ENCODE measurements around the gene TNFRSF8.
A peak's percentile ranks its signal among the peaks of the same experiment; 100 is the strongest.
"Not testable (repeated sequence)": the region's sequence is repeated elsewhere in the genome, so short reads cannot be mapped to it uniquely, and the experiment has no call there.

The TNFRSF8 gene

GRCh38 chr1:12038356-12039163 is 24.5 kb upstream of the TNFRSF8 start:
- DNase-seq (ENCODE audit: low read depth), result no peak

DNA sequence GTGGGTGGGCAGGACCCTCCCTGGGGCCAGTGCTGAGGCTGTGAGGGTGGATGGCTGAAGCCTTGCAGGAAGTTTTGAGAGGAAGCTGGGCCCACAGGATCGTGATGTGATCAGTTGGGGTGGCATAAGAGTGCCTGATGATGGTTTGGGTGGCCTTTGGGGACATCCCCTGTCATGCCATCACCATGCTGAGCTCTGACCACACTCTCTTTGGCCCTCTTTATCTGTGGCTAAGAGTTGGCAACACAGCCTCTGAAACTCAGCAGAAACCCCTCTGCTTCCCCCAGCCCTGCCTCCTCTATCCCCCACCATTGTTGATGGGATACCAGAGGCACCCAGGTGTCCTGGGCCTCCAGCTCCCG is 24.0 kb upstream of the TNFRSF8 start:
- no peak for DNase-seq (ENCODE audit: low read depth)

- not testable (repeated sequence) for DNase-seq (ENCODE audit: low read depth)
These were observed 23.2 kb upstream of the TNFRSF8 start for GRCh38 chr1:12039824-12040456.

- DNase-seq (ENCODE audit: low read depth), result peak; percentile 49
These were observed 22.5 kb upstream of the TNFRSF8 start for GRCh38 chr1:12040457-12041051.

DNA sequence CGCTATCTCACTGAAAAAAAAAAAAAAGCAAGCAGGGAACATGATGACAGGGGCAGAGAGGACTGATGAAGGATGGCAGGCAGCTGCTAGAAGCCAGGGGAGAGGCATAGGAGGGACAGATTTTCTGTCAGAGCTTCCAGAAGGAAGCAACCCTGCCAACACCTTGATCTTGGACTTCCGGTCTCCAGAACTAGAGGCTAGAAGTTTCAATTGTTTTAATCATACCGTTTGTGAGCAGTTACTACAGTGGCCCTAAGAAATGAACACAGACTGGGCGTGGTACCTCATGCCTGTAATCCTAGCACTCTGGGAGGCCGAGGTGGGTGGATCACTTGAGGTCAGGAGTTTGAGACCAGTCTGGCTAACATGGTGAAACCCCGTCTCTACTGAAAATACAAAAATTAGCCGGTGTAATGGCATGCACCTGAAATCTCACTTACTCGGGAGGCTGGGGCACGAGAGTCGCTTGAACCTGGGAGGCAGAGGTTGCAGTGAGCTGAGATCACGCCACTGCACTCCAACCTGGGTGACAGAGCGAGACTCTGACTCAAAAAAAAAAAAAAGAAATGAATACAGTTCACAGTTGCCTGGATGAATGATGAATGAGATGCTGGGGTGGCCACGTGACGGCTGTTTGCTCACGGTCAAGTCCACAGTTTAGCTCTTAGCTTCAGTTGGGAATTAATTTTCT is 18.8 kb upstream of the TNFRSF8 start:
- DNase-seq (ENCODE audit: low read depth), result not testable (repeated sequence)

DNA sequence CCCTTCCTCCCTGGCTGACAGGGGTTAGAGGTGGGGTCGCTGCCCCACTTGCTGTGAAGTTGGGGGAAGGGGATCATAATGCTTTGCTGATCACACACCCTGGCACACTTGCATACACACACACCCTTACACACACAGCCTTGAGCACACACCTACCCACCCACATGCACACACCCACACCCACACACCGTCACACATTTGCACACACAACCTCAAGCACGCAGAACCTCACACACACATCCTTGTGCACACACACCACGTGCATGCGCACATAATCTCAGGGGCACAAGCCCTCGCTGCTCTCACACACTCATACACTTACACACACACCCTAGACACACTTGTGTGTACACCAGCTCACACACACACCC is 16.4 kb upstream of the TNFRSF8 start:
- no peak for DNase-seq (ENCODE audit: low read depth)

GRCh38 chr1:12047120-12047876 is 15.8 kb upstream of the TNFRSF8 start:
- peak; percentile 50 for DNase-seq (ENCODE audit: low read depth)

GRCh38 chr1:12048372-12048771 is 14.7 kb upstream of the TNFRSF8 start:
- DNase-seq (ENCODE audit: low read depth), result no peak

- no peak for DNase-seq (ENCODE audit: low read depth)
These were observed 13.5 kb upstream of the TNFRSF8 start for GRCh38 chr1:12049616-12050015.

- no peak for DNase-seq (ENCODE audit: low read depth)
These were observed 11.7 kb upstream of the TNFRSF8 start for GRCh38 chr1:12051361-12051760.

GRCh38 chr1:12052008-12052573 is 11.0 kb upstream of the TNFRSF8 start:
- DNase-seq (ENCODE audit: low read depth), result peak; percentile 86

GRCh38 chr1:12052997-12053686 is 10.0 kb upstream of the TNFRSF8 start:
- DNase-seq (ENCODE audit: low read depth), result no peak

DNA sequence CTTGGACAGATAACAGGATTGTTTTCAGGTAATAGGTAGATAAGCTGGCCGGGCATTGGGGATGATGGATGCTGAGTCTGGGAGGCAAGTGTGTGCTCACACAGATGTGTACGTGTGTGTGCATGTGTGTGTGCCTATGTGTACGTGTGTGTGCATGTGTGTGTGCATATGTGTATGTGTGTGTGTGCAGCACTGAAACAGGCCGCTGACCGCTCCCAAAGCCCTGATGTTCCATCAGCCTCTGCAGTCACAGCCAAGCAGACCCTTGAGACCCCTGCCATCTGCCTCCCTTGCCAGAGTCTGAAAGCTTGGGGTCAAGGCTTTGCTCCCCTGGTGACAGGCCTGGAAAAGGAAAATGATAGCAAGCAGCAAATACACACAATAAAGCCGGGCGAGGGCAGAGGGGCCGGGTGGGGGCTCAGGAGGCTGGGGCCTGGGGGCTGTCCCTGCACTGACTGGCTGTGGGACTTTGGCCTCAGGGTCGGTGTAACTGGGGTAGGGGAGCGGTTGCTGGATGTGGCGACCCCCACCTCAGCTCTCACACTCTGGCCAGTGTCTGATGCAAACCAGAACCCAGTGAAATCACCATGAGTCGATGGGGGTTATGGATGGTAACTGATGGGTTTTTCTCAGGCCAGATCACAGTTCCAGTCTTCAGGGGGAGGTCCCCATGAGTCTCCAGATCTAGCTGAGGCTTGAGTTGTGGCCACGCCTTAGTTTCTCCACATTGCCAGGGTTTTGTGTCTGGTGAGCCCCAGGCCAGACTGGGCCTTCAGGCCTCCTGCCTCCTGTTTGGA is 9.2 kb upstream of the TNFRSF8 start:
- DNase-seq (ENCODE audit: low read depth), result no peak

- DNase-seq (ENCODE audit: low read depth), result no peak
These were observed 7.8 kb upstream of the TNFRSF8 start for GRCh38 chr1:12055259-12055658.

DNA sequence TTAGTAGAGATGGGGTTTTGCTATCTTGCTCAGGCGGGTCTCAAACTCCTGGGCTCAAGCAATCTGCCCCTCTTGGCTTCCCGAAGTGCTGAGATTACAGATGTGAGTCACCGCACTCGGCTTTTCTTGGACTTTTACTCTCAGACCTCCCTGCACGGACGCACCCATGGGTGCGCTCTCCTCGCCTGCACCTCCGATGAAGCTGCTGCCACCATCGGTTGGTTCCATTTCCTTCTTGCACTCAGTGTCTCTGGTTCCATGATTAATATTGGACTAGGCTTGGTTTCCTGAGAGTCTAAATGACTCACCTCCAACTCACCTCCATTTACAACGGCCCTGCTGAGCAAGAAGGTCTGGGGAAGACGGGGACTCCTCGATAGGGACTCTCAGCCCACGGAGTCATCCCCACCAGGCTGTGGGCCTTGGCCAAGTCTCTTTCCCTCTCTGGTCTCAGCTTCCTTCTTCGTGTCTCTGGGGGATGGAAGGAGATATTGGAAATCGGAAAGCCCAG is 6.7 kb upstream of the TNFRSF8 start:
- no peak for DNase-seq (ENCODE audit: low read depth)

DNA sequence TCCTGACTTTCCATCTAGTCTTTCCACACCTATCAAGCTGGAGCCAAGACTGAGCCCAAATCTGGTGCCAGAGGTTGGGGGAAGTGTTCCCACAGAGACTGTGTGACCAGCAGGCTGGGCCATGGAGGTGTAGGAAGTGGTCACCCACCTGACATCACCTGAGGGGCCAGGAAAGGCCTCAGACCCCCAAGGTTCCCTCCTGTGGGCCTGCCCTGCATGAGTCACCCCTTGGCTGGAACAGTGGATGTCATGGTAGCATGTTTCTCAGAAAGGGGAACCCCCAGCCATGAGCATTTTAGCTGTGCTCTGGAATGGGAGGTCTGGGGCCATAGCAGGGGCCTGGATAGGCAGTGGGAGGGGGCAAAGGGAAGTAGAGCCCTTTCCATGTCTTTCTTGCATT is 5.7 kb upstream of the TNFRSF8 start:
- peak; percentile 58 for DNase-seq (ENCODE audit: low read depth)

DNA sequence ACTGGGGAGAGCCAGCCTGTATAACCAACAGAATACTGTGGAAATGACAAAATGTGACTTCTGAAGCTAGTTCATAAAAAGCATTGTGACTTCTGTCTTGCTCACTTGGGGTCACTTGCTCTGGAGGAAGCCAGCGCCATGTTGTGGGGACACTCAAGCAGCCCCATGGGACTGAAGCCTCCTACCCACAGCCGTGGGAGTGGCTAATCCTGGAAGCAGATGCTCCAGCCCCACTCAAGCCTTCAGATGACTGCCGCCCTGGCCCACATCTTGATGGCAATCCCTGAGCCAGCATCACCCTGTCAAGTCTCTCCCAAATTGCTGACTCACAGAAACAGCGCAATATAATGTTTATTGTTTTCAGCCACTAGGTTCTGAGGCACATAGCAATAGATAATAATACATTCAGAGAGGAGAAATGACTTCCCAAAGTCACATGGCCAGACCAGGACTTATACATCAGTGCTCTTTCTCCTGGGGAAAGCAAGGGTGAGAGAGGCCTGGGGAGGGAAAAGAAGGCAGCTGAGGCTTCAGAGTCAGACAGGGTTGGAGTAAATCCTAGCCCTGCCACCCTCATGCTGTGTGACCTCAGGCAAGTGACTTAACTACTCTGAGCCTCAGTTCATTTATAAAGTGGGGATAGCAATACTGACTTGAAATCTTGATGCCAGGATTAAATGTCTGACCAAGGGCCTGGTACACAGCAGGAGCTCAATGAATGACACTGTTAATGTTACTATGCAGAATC is 5.0 kb upstream of the TNFRSF8 start:
- no peak for DNase-seq (ENCODE audit: low read depth)

DNA sequence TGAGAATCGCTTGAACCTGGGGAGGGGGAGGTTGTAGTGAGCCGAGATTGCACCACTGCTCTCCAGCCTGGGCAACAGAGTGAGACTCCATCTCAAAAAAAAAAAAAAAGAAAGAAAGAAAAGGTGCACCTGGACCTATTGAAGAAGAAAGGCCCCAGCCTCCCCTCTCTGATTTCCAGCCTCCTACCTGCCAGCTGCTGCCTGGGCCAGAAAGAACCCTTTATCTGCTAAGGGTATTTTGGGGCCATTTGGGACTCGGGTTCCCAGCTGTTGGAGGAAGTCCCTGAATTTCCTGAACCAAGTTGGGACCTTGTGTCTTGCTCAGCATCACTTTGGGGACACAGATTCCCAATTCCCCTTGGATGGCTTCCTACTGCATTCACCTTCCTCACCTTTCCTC is 3.9 kb upstream of the TNFRSF8 start:
- DNase-seq (ENCODE audit: low read depth), result no peak

- no peak for DNase-seq (ENCODE audit: low read depth)
These were observed 3.2 kb upstream of the TNFRSF8 start for GRCh38 chr1:12059722-12060464.

All from iris pigment epithelial cell (primary cell).